ENCODE measurements around the gene NT5M. TPM values are rescaled to one million over a fixed set of nuclear protein-coding genes. Genes with fewer than 3 reads are reported as not detected.

The NT5M gene
- total and polyA plus RNA-seq, 9 of the 15 experiments (the other 6 are each of a cell fraction or from before 2014, with no cell fraction given), result 0.24 to 10.1 (median 3.4) TPM

GRCh38 chr17:17391668-17392370 lies 88.6 kb downstream of the NT5M start (continued):
- TF ChIP-seq ZKSCAN8 (CRISPR knock-in tag; IDR thresholded peaks at IDR 0.05) (no peak), SMAD2 (IDR thresholded peaks at IDR 0.05; ENCODE audit: low read depth, low read length) (no peak), RBM25 (IDR thresholded peaks at IDR 0.05; ENCODE audit: low read depth, low read length, severe bottlenecking) (peak; percentile 75), MYBL2 (IDR thresholded peaks at IDR 0.05; ENCODE audit: low read depth) (no peak), MYBL2 (CRISPR knock-in tag; IDR thresholded peaks at IDR 0.05; ENCODE audit: borderline replicate concordance) (no peak), ZNF551 (CRISPR knock-in tag; IDR thresholded peaks at IDR 0.05) (no peak), NFYB (IDR thresholded peaks at IDR 0.05; ENCODE audit: extremely low read depth, insufficient read length) (peak; percentile 98), RBM34 (IDR thresholded peaks at IDR 0.05; ENCODE audit: borderline replicate concordance, insufficient read depth, low read length) (no peak), CREB1 (IDR thresholded peaks at IDR 0.05) (no peak), CREB1 (CRISPR knock-in tag; IDR thresholded peaks at IDR 0.05) (no peak), ZNF274 (IDR thresholded peaks at IDR 0.05; ENCODE audit: borderline replicate concordance, low read depth, low read length) (no peak), ZNF592 (IDR thresholded peaks at IDR 0.05) (no peak), POLR2B (IDR thresholded peaks at IDR 0.05; ENCODE audit: low read depth, partially characterized antibody) (no peak)
- TF ChIP-seq, protein P1, sequence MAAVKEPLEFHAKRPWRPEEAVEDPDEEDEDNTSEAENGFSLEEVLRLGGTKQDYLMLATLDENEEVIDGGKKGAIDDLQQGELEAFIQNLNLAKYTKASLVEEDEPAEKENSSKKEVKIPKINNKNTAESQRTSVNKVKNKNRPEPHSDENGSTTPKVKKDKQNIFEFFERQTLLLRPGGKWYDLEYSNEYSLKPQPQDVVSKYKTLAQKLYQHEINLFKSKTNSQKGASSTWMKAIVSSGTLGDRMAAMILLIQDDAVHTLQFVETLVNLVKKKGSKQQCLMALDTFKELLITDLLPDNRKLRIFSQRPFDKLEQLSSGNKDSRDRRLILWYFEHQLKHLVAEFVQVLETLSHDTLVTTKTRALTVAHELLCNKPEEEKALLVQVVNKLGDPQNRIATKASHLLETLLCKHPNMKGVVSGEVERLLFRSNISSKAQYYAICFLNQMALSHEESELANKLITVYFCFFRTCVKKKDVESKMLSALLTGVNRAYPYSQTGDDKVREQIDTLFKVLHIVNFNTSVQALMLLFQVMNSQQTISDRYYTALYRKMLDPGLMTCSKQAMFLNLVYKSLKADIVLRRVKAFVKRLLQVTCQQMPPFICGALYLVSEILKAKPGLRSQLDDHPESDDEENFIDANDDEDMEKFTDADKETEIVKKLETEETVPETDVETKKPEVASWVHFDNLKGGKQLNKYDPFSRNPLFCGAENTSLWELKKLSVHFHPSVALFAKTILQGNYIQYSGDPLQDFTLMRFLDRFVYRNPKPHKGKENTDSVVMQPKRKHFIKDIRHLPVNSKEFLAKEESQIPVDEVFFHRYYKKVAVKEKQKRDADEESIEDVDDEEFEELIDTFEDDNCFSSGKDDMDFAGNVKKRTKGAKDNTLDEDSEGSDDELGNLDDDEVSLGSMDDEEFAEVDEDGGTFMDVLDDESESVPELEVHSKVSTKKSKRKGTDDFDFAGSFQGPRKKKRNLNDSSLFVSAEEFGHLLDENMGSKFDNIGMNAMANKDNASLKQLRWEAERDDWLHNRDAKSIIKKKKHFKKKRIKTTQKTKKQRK (IDR thresholded peaks at IDR 0.05; ENCODE audit: borderline replicate concordance, low read depth, low read length), result no peak
- TF ChIP-seq, protein P2, sequence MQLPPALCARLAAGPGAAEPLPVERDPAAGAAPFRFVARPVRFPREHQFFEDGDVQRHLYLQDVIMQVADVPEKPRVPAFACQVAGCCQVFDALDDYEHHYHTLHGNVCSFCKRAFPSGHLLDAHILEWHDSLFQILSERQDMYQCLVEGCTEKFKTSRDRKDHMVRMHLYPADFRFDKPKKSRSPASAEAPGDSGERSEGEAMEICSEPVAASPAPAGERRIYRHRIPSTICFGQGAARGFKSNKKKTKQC (CRISPR knock-in tag; IDR thresholded peaks at IDR 0.05), result no peak
- TF ChIP-seq, protein P3, sequence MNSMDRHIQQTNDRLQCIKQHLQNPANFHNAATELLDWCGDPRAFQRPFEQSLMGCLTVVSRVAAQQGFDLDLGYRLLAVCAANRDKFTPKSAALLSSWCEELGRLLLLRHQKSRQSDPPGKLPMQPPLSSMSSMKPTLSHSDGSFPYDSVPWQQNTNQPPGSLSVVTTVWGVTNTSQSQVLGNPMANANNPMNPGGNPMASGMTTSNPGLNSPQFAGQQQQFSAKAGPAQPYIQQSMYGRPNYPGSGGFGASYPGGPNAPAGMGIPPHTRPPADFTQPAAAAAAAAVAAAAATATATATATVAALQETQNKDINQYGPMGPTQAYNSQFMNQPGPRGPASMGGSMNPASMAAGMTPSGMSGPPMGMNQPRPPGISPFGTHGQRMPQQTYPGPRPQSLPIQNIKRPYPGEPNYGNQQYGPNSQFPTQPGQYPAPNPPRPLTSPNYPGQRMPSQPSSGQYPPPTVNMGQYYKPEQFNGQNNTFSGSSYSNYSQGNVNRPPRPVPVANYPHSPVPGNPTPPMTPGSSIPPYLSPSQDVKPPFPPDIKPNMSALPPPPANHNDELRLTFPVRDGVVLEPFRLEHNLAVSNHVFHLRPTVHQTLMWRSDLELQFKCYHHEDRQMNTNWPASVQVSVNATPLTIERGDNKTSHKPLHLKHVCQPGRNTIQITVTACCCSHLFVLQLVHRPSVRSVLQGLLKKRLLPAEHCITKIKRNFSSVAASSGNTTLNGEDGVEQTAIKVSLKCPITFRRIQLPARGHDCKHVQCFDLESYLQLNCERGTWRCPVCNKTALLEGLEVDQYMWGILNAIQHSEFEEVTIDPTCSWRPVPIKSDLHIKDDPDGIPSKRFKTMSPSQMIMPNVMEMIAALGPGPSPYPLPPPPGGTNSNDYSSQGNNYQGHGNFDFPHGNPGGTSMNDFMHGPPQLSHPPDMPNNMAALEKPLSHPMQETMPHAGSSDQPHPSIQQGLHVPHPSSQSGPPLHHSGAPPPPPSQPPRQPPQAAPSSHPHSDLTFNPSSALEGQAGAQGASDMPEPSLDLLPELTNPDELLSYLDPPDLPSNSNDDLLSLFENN (IDR thresholded peaks at IDR 0.05; ENCODE audit: low read depth in 2 of 2, low read length in 2 of 2), result no peak

Measured in K562 (cell line).